Lower leg skin (tissue), 3 donors: ENCODE data around the gene MAP4K3.

ENCODE experiments used
- CTCF ChIP-seq, 3 donors: fragments of 450-650 bp; IDR thresholded peaks; one replicate each; pipeline ENCODE4 v1.5.1; 2016; ENCODE audit warnings: antibody characterized with exemption in 3 of 3, mild to moderate bottlenecking in 3 of 3, moderate library complexity in 2 of 3
- POLR2A ChIP-seq, 2 donors: fragments of 450-650 bp; IDR thresholded peaks; one replicate each; pipeline ENCODE4 v1.6.1; 2016 to 2017; ENCODE audit warnings: antibody characterized with exemption in 2 of 2, mild to moderate bottlenecking in 1 of 2, moderate library complexity in 1 of 2

GRCh38 chr2:39266916-39267434, 170.1 kb downstream of the MAP4K3 start:
- no peak for TF ChIP-seq CTCF (IDR thresholded peaks at IDR 0.05)
- TF ChIP-seq POLR2A (IDR thresholded peaks at IDR 0.05) = no peak
